ENCODE data around the gene DUSP18.
"Not testable (repeated sequence)": the region's sequence is repeated elsewhere in the genome, so short reads cannot be mapped to it uniquely, and the experiment has no call there.

Gene DUSP18

GRCh38 chr22:30636226-30637077 lies 31.2 kb downstream of the DUSP18 start:
- DNase-seq: no peak

- DNase-seq: peak; percentile 93
These were observed 32.1 kb downstream of the DUSP18 start, which contains the start of gene SLC35E4 for GRCh38 chr22:30635273-30636225. Gene SLC35E4 (plus strand): TSS chr22:30635781. CDS start chr22:30636451, 670 bp downstream.

- DNase-seq: peak; percentile 93
These were observed 33.0 kb downstream of the DUSP18 start for GRCh38 chr22:30634471-30635233.

GRCh38 chr22:30631469-30631868 lies 36.2 kb downstream of the DUSP18 start:
- DNase-seq: not testable (repeated sequence)

- no peak for DNase-seq
These were observed 39.2 kb downstream of the DUSP18 start for GRCh38 chr22:30628491-30628890.

- DNase-seq: no peak
These were observed 40.2 kb downstream of the DUSP18 start for GRCh38 chr22:30627471-30627870.

GRCh38 chr22:30626413-30626812 lies 41.3 kb downstream of the DUSP18 start:
- peak; percentile 22 for DNase-seq

GRCh38 chr22:30619909-30620308 lies 47.8 kb downstream of the DUSP18 start:
- DNase-seq: not testable (repeated sequence)

- DNase-seq: no peak
These were observed 49.9 kb downstream of the DUSP18 start for GRCh38 chr22:30617819-30618218.

- no peak for DNase-seq
These were observed 52.1 kb downstream of the DUSP18 start for GRCh38 chr22:30615543-30615954.

- DNase-seq: no peak
These were observed 52.8 kb downstream of the DUSP18 start for GRCh38 chr22:30614879-30615278.

GRCh38 chr22:30614268-30614667 lies 53.4 kb downstream of the DUSP18 start:
- no peak for DNase-seq

GRCh38 chr22:30612789-30613188 lies 54.9 kb downstream of the DUSP18 start:
- no peak for DNase-seq

Data from hematopoietic multipotent progenitor cell treated with erythropoietin and hydrocortisone succinate and interleukin-3 and kit ligand, for 4 days (in vitro differentiated cells).